Measurements from ENCODE around the gene TNFSF12. TPM values are rescaled to one million over a fixed set of nuclear protein-coding genes. Genes with fewer than 3 reads are reported as not detected.

The TNFSF12 gene
- total RNA-seq, 1 experiment from 2014 or later, result not detected

GRCh38 chr17:7586673-7587419 is 38.0 kb downstream of the TNFSF12 start:
- H3K4me1 Mint-ChIP-seq (ENCODE audit: low read depth, unreplicated experiment), result peaks cover 4% of the 10 kb centered on the region
- ChIA-PET POLR2A (no interaction called here), CTCF (interaction anchor here (1.8 kb wide), 1 partner anchor 27 kb away, joined by 4 read pairs; the partner anchor contains the start of gene FXR2)
- H3K9me3 ChIP-seq, result no peaks in the 10 kb centered on the region
- H3K36me3 ChIP-seq (ENCODE audit: control insufficient read depth, insufficient read depth, low read length), result no peaks in the 10 kb centered on the region; the same call in 1 of the 2 replicates
- no peak overlapping the region for H3K27ac Mint-ChIP-seq (ENCODE audit: unreplicated experiment)
- peaks cover 45% of the 10 kb centered on the region for H3K36me3 Mint-ChIP-seq (ENCODE audit: insufficient read depth, unreplicated experiment)
- intact Hi-C loops (cut with micrococcal nuclease; ENCODE audit: unreplicated experiment), result no loop called here
- no peaks in the 10 kb centered on the region for H3K27me3 Mint-ChIP-seq (ENCODE audit: insufficient read depth, unreplicated experiment)
- no TSS peak for BruUV-seq (replicated peaks)
- peak; percentile 42 for DNase-seq
- H3K4me3 ChIP-seq (ENCODE audit: low read depth, low read length), result no peak overlapping the region
- no peak for TF ChIP-seq CTCF (IDR thresholded peaks at IDR 0.05; ENCODE audit: insufficient read depth in 1 of 2, low read depth in 1 of 2, low read length in 1 of 2, severe bottlenecking in 1 of 2, unreplicated experiment in 1 of 2)
- no peak overlapping the region for H3K4me3 Mint-ChIP-seq (ENCODE audit: unreplicated experiment)
- H3K4me1 ChIP-seq, result peaks cover 7% of the 10 kb centered on the region
- no peaks in the 10 kb centered on the region for H3K9me3 Mint-ChIP-seq (ENCODE audit: unreplicated experiment)
- no peaks in the 10 kb centered on the region for H3K27me3 ChIP-seq (replicated peaks; ENCODE audit: control insufficient read depth, insufficient read depth, low read length)

GRCh38 chr17:7587420-7588151 is 38.7 kb downstream of the TNFSF12 start:
- BruUV-seq (replicated peaks), result no TSS peak
- no peaks in the 10 kb centered on the region for H3K9me3 ChIP-seq
- ChIA-PET CTCF (interaction anchor here (1.8 kb wide), 1 partner anchor 27 kb away, joined by 4 read pairs; the partner anchor contains the start of gene FXR2), POLR2A (no interaction called here)
- no peaks in the 10 kb centered on the region; the same call in 1 of the 2 replicates for H3K36me3 ChIP-seq (ENCODE audit: control insufficient read depth, insufficient read depth, low read length)
- H3K4me3 Mint-ChIP-seq (ENCODE audit: unreplicated experiment), result no peak overlapping the region
- peaks cover 4% of the 10 kb centered on the region for H3K4me1 Mint-ChIP-seq (ENCODE audit: low read depth, unreplicated experiment)
- H3K27me3 Mint-ChIP-seq (ENCODE audit: insufficient read depth, unreplicated experiment), result no peaks in the 10 kb centered on the region
- no peaks in the 10 kb centered on the region for H3K27me3 ChIP-seq (replicated peaks; ENCODE audit: control insufficient read depth, insufficient read depth, low read length)
- intact Hi-C loops (cut with micrococcal nuclease; ENCODE audit: unreplicated experiment), result no loop called here
- H3K27ac Mint-ChIP-seq (ENCODE audit: unreplicated experiment), result no peak overlapping the region
- H3K4me3 ChIP-seq (ENCODE audit: low read depth, low read length), result no peak overlapping the region
- no peaks in the 10 kb centered on the region for H3K9me3 Mint-ChIP-seq (ENCODE audit: unreplicated experiment)
- no peak for DNase-seq
- peaks cover 6% of the 10 kb centered on the region for H3K4me1 ChIP-seq
- H3K36me3 Mint-ChIP-seq (ENCODE audit: insufficient read depth, unreplicated experiment), result peaks cover 43% of the 10 kb centered on the region
- no peak for TF ChIP-seq CTCF (IDR thresholded peaks at IDR 0.05; ENCODE audit: insufficient read depth in 1 of 2, low read depth in 1 of 2, low read length in 1 of 2, severe bottlenecking in 1 of 2, unreplicated experiment in 1 of 2)

DNA sequence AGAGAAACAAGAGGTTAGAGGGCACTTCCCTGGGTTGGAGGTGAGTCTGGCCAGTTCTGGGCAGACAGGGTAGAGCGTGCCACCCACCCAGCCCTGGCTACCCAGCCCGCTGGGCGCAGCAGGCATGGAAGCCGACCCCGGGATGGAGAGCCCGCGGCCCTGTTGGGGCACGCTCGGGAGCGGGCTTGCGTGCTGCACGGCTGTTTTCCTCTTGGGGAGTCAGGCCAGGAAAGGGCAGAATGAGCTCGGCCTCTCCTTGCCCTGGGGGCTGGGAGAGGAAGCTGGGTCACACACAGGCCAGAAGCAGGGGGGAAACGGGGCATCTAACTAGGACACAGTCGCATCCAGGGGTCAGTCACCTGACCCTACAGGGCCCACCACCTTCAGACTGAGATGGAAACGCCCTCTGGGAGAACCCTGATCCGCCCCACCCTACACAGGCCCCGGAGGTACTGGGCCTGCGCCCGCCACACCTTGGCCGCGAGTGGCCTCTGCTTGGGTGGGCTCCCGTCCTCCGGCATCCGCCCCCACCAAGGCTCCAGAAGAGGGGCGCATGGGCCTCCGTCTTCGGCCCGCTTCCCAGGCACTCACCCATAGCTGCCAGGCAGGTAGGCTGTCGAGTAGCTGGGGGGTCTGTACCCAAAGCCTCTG is 39.8 kb downstream of the TNFSF12 start:
- ChIA-PET CTCF (no interaction called here), POLR2A (no interaction called here)
- no TSS peak for BruUV-seq (replicated peaks)
- Histone ChIP-seq H3K4me3 (ENCODE audit: low read depth, low read length) (no peak overlapping the region), H3K27me3 (replicated peaks; ENCODE audit: control insufficient read depth, insufficient read depth, low read length) (no peaks in the 10 kb centered on the region), H3K4me1 (no peaks in the 10 kb centered on the region), H3K36me3 (ENCODE audit: control insufficient read depth, insufficient read depth, low read length) (no peaks in the 10 kb centered on the region; the same call in 1 of the 2 replicates), H3K9me3 (no peaks in the 10 kb centered on the region)
- no peaks in the 10 kb centered on the region for H3K9me3 Mint-ChIP-seq (ENCODE audit: unreplicated experiment)
- H3K36me3 Mint-ChIP-seq (ENCODE audit: insufficient read depth, unreplicated experiment), result peaks cover 45% of the 10 kb centered on the region
- DNase-seq, result no peak
- peaks cover 4% of the 10 kb centered on the region for H3K4me1 Mint-ChIP-seq (ENCODE audit: low read depth, unreplicated experiment)
- H3K27ac Mint-ChIP-seq (ENCODE audit: unreplicated experiment), result no peak overlapping the region
- H3K27me3 Mint-ChIP-seq (ENCODE audit: insufficient read depth, unreplicated experiment), result no peaks in the 10 kb centered on the region
- H3K4me3 Mint-ChIP-seq (ENCODE audit: unreplicated experiment), result no peak overlapping the region
- no peak for TF ChIP-seq CTCF (IDR thresholded peaks at IDR 0.05; ENCODE audit: insufficient read depth in 1 of 2, low read depth in 1 of 2, low read length in 1 of 2, severe bottlenecking in 1 of 2, unreplicated experiment in 1 of 2)
- intact Hi-C loops (cut with micrococcal nuclease; ENCODE audit: unreplicated experiment), result no loop called here

Data from Caco-2 (cell line).